Loucy (cell line): ENCODE measurements around the gene SNHG17.
"Not testable (repeated sequence)": the region's sequence is repeated elsewhere in the genome, so short reads cannot be mapped to it uniquely, and the experiment has no call there.

Experiments
- H2AFZ ChIP-seq: fragments of 200-600 bp; sonication (generic); 2 replicates; pipeline ENCODE4 v1.6.0; 2016; ENCODE audit warnings: antibody characterized with exemption, mild to moderate bottlenecking, low read length, moderate library complexity
- H3F3A ChIP-seq: fragments of 200-600 bp; 2 replicates; pipeline ENCODE4 v1.6.0; 2016; ENCODE audit warnings: antibody characterized with exemption, low read depth, mild to moderate bottlenecking
- H3K27me3 ChIP-seq: fragments of 200-600 bp; sonication (generic); 2 replicates; pipeline ENCODE4 v1.6.1; 2014; ENCODE audit warnings: low read length, mild to moderate bottlenecking; ENCODE audit not compliant: insufficient read depth, poor library complexity, severe bottlenecking
- H3K36me3 ChIP-seq: fragments of 200-600 bp; sonication (generic); 2 replicates; pipeline ENCODE4 v1.6.1; 2016; ENCODE audit warnings: low read length; ENCODE audit not compliant: insufficient read depth
- H3K4me1 ChIP-seq: fragments of 200-600 bp; sonication (generic); 2 replicates; pipeline ENCODE4 v1.5.1; 2014; ENCODE audit warnings: low read length, mild to moderate bottlenecking; ENCODE audit not compliant: insufficient read depth, poor library complexity, severe bottlenecking
- H3K4me2 ChIP-seq: fragments of 200-600 bp; sonication (generic); 2 replicates; pipeline ENCODE4 v1.6.0; 2014; ENCODE audit warnings: antibody characterized with exemption, low read length, low read depth, mild to moderate bottlenecking; ENCODE audit not compliant: poor library complexity, severe bottlenecking
- H3K4me3 ChIP-seq: fragments of 200-600 bp; sonication (generic); 2 replicates; pipeline ENCODE4 v1.5.1; 2014; ENCODE audit warnings: low read length, mild to moderate bottlenecking, mixed read lengths; ENCODE audit not compliant: poor library complexity, severe bottlenecking
- H3K79me2 ChIP-seq: fragments of 200-600 bp; sonication (generic); 2 replicates; pipeline ENCODE4 v1.6.1; 2014; ENCODE audit warnings: low read length; ENCODE audit not compliant: insufficient read depth
- H3K9ac ChIP-seq: fragments of 200-600 bp; sonication (generic); 2 replicates; pipeline ENCODE4 v1.6.0; 2014; ENCODE audit warnings: mild to moderate bottlenecking, low read depth, low read length, moderate library complexity; ENCODE audit not compliant: poor library complexity, severe bottlenecking
- H3K9me2 ChIP-seq: fragments of 200-600 bp; sonication (generic); replicated peaks from 2 replicates; pipeline ENCODE4 v1.6.1; 2016; ENCODE audit warnings: low read depth, low read length, mixed read lengths
- H3K9me3 ChIP-seq: fragments of 200-600 bp; sonication (generic); 2 replicates; pipeline ENCODE4 v1.6.1; 2014; ENCODE audit warnings: mild to moderate bottlenecking, antibody characterized with exemption, low read length, low read depth; ENCODE audit not compliant: insufficient read depth
- H4K20me1 ChIP-seq: fragments of 200-600 bp; sonication (generic); 2 replicates; pipeline ENCODE4 v1.6.0; 2014; ENCODE audit warnings: antibody characterized with exemption, low read length, mild to moderate bottlenecking; ENCODE audit not compliant: insufficient read depth, poor library complexity, severe bottlenecking
- CTCF ChIP-seq: fragments of 200-600 bp; sonication (generic); conservative IDR thresholded peaks from 2 replicates; pipeline ENCODE4 v1.5.1; 2014; ENCODE audit warnings: mild to moderate bottlenecking, antibody characterized with exemption, low read length
- EZH2phosphoT487 ChIP-seq: fragments of 200-600 bp; IDR thresholded peaks from 2 replicates; pipeline ENCODE4 v1.6.1; 2018; ENCODE audit warnings: antibody characterized with exemption, mild to moderate bottlenecking, moderate library complexity, borderline replicate concordance

SNHG17 gene

DNA sequence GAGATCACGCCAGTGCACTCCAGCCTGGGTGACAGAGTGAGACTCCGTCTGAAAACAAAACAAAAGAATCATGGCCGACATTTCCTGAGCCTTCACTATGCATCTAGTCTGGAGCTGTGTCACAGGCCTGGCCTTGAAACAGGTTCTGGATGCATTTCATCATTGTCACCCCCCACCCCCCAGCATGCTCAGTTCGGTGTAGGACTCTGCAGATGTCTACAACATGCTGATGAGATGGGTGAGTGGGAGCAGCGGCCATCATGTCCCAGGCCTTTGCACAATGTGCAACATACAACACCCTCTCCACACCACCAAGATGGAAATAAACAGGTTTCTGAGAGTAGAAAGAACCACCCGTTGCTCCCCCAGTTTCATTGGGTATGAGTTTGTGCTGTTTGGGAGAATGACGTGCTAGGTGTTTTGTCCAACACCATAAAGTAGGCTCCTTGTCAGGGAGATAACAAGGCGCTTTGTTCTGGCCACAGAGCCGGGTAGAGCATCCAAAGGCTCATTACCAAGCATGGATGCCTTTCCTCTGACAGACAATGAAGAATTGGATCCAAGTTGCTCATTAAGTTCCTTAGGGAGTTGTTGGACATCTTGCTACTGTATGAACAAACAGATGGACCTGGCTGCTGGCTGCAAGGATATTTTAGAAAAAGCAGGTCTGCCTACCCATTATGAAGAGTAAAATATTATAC lies 22.1 kb downstream of the SNHG17 start:
- no peak overlapping the region for H2AFZ ChIP-seq
- H3K9ac ChIP-seq, result no peak overlapping the region
- no peaks in the 10 kb centered on the region for H3K9me3 ChIP-seq
- no peaks in the 10 kb centered on the region for H3K9me2 ChIP-seq
- no peaks in the 10 kb centered on the region for H4K20me1 ChIP-seq
- H3K79me2 ChIP-seq, result no peaks in the 10 kb centered on the region
- H3K4me1 ChIP-seq, result no peaks in the 10 kb centered on the region
- H3K4me3 ChIP-seq, result no peak overlapping the region
- no peak overlapping the region for H3K4me2 ChIP-seq
- TF ChIP-seq CTCF, result no peak
- TF ChIP-seq EZH2phosphoT487, result no peak
- H3F3A ChIP-seq, result no peaks in the 10 kb centered on the region
- no peaks in the 10 kb centered on the region for H3K27me3 ChIP-seq
- peaks cover 32% of the 10 kb centered on the region; the same call in 1 of the 2 replicates for H3K36me3 ChIP-seq

GRCh38 chr20:38407822-38408221 lies 27.3 kb downstream of the SNHG17 start:
- H3K9me2 ChIP-seq, H4K20me1 ChIP-seq, H3K9ac ChIP-seq, H3F3A ChIP-seq, H3K4me3 ChIP-seq, H3K27me3 ChIP-seq, H3K4me1 ChIP-seq, H3K9me3 ChIP-seq, H3K36me3 ChIP-seq, H3K4me2 ChIP-seq, H2AFZ ChIP-seq, H3K79me2 ChIP-seq: not testable (repeated sequence)

DNA sequence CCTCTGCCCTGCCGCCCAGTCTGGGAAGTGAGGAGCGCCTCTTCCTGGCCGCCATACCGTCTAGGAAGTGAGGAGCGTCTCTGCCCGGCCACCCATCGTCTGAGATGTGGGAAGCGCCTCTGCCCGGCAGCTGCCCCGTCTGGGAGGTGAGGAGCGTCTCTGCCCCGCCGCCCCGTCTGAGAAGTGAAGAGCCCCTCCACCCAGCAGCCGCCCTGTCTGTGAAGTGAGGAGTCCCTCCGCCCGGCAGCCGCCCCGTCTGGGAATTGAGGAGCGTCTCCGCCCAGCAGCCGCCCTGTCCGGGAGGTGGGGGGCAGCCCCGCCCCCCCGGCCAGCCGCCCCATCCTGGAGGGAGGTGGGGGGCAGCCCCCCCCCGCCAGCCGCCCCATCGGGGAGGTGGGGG lies 27.8 kb downstream of the SNHG17 start:
- Histone ChIP-seq H3K79me2 (no peaks in the 10 kb centered on the region), H3F3A (no peaks in the 10 kb centered on the region), H3K9me2 (no peaks in the 10 kb centered on the region), H4K20me1 (no peaks in the 10 kb centered on the region), H3K4me1 (no peaks in the 10 kb centered on the region), H3K36me3 (no peaks in the 10 kb centered on the region), H3K27me3 (no peaks in the 10 kb centered on the region), H3K4me3 (no peak overlapping the region), H2AFZ (no peak overlapping the region), H3K4me2 (no peak overlapping the region), H3K9me3 (no peaks in the 10 kb centered on the region), H3K9ac (no peak overlapping the region)
- no peak for TF ChIP-seq CTCF
- no peak for TF ChIP-seq EZH2phosphoT487

- Histone ChIP-seq H2AFZ (no peak overlapping the region), H3K9ac (no peak overlapping the region), H3K4me2 (no peak overlapping the region), H3K79me2 (no peaks in the 10 kb centered on the region), H3K4me3 (no peak overlapping the region), H3K4me1 (no peaks in the 10 kb centered on the region), H3K36me3 (no peaks in the 10 kb centered on the region), H3K27me3 (no peaks in the 10 kb centered on the region), H3F3A (no peaks in the 10 kb centered on the region), H3K9me2 (no peaks in the 10 kb centered on the region), H4K20me1 (no peaks in the 10 kb centered on the region), H3K9me3 (no peaks in the 10 kb centered on the region)
- TF ChIP-seq CTCF (no peak), EZH2phosphoT487 (no peak)
Measured at GRCh38 chr20:38406476-38406875, 28.7 kb downstream of the SNHG17 start.
